Amniotic epithelial cell (primary cell): ENCODE measurements around the gene VOPP1.
"Not testable (repeated sequence)": the region's sequence is repeated elsewhere in the genome, so short reads cannot be mapped to it uniquely, and the experiment has no call there.

ENCODE experiments used
- DNase-seq: peaks from one replicate; pipeline ENCODE4 v3.0.0-alpha.2; 2010; ENCODE audit warnings: low read depth

VOPP1 gene, protein sequence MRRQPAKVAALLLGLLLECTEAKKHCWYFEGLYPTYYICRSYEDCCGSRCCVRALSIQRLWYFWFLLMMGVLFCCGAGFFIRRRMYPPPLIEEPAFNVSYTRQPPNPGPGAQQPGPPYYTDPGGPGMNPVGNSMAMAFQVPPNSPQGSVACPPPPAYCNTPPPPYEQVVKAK

DNA sequence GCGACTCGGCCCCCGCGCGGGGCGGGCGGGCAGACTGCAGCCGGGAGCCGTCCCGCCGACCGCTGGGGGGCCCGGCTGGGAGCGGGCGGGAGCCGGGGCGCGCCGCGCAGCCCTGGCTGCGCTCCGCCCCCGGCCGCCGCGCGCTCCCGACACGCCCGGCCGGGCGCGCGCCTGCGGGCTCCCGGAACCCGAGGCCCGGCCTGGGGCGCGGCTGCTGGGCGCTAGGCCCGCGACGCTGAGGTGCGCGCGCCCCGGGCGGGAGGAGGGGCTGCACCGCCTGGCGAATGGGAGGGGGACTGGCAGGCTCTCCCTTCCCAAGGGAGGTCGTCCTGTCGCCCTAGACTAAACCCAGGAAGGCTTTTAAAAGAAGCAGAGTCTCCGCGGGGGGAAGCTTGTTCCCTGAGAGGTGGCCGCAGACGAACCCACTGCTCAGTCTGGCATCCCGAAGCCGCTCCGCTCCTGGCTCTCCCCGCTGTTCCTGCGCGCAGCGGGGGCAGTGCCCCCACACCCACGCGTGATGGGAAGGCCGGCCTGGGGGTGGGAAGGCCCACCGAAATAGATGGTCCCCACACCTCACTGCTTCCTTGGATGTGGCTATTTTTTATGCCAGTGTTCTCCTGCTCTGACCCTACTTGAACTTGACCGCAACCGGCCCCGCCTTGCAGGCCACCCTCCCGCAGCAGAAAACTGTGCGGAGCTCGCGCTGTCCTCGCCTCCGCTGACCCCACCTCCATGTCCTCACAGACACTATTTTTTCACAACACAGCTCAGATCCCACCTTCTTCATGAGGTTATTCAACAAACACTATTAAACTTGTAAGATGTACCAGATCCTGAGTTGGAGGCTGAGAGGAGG lies at the start of gene VOPP1:
VOPP1 (minus strand) TSS at position 125 of the 856 bp plus-strand sequence. CDS start 178 bp downstream, outside the sequence.
- DNase-seq = peak; percentile 44

DNA sequence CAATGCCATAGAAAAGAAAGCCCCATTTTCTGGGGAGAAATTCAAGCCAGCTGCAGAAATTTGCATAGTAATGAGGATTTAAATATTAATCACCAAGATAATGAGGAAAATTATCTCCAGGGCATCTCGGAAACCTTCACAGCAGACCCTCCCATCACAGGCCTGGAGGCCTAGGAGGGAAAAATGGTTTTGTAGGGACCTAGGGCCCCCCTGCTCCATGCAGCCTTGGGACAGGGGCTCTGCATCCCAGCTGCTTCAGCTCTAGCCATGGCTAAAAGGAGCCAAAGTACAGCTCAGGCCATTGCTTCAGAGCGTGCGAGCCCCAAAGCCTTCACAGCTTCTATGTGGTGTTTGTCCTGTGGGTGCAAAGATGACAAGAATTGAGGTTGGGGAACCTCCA lies 46.6 kb upstream of the VOPP1 start:
- DNase-seq = no peak

DNA sequence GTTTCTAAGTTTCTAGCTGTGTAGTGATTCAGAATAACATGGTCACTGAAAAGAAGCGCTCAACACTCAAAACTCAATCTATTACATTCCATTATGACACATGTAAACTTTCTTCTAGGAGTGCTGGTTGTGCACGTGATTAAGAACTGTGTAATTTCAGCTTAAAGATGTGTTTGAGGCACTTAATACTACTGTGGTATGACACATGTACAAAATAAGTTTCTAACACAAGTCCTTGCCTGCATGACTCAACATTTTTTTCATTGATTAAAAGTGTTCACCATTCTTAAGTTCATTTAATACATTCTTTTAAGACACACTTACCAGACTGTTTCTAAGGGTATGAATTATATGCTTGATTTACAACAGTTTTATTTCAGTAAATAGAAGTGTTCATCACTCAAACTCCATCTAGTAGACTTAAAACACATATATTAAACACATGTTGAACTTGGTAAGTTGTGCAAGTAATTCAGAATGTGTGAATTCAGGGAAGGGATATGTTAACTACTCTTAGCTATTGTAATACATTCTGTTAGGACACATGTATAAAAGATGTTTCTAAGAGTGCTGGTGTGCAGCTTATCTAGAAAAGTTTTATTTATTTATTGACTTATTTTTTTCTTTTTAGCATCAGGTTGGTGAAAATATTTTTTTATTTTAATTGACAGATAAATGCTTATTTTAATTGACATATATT lies 42.2 kb upstream of the VOPP1 start:
- not testable (repeated sequence) for DNase-seq

DNA sequence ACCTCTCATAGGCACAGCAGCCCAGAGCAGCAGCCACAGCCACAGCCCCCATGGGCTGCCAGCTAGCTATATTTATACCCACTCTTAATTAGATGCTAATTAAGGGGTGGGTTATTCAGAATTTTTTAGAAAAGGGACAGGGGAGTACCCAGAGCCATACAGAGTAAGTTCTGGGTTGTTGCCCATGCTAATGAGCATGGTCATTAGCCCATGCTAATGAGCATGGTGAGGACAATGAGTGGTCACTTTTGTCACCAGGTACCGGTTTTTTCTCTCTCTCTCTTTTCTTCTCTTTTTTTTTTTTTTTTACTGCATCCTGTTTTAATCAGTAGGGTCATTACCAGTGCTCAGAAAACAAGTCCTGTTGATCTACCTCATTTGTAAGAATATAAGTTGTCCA lies 37.4 kb upstream of the VOPP1 start:
- DNase-seq = not testable (repeated sequence)

DNA sequence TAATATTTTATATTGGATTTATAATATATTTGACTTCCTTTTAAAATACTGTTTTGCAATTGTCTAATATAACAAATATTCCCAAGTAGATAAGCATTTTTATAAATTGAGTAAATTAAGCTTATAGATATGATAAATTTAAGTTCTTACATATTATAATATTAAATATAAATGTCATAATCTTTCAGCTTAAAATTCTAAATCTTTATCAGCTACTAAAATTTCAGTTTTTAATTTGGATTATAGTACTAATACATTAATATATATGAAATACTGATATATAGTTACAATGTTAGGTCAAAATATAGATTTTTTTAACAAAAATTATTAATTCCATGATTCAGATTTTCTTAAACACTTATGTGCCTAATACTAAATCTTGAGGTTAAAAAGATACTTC lies 33.4 kb upstream of the VOPP1 start:
- not testable (repeated sequence) for DNase-seq

DNA sequence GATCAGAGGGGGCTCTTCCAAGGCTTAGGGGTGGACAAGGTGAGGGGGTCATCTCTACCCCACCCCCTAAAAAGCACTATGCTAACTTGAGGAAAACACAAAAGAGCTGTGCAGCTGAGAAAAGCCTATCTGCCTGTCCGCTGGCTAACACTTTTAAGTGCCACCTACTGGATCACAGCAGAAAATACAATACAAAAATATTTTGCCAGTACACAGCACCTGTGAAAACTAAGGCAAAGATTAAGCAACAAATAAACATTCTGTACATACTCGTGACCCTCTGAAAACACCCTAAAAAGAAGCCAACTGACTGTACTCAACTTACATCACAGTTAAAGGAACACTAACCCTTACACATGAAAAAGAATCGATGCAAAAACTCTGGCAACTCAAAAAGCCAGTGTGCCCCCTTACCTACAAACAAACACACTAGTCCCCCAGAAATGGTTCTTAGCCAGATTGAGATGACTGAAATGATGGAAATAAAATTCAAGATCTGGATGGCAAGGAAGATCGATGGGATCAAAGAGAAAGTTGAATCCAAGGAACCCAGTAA lies 25.7 kb upstream of the VOPP1 start:
- peak; percentile 25 for DNase-seq

DNA sequence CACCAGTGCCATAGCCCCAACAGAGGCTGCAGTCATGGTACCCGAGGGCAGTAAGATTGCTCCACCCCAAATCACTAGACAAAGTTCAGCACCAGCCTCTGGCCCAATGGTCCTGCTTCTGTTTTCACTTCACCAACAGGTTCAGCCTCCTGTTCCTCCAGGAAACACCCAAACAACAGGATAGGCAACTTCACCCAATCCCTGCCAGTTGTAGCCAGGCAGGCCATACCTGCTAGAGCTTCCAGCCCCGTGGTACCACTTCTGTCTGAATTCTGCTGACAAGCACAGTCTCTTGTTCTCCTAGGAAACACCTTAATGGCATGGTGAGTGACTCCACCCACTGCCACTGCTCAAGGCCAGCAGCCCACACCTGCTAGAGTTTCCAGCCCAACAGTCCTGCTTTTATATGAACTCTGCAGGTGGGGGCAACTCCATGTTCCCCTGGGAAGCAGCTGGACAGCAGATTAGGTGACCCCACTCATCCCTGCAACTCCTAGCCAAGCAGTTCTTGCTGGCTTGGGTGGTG lies 25.0 kb upstream of the VOPP1 start:
- not testable (repeated sequence) for DNase-seq

DNA sequence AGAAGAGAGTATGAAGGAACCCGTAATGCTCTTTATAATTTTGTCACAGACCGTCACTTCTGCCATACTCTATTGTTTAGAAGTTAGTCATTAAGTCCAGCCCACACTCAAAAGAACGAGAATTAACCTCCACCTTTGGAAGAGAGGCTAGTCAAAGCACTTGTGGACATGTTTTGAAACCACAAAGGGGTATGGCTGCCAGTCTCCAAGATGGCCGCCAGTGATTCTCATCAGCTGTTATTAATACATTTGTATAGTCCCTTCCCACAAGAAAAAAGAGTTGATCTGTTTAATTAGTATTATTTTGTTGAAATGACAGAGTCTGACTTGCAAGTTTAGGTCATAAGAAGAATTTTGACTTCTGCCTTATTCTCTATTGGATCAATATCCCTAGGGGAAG lies 23.2 kb upstream of the VOPP1 start:
- DNase-seq = no peak

DNA sequence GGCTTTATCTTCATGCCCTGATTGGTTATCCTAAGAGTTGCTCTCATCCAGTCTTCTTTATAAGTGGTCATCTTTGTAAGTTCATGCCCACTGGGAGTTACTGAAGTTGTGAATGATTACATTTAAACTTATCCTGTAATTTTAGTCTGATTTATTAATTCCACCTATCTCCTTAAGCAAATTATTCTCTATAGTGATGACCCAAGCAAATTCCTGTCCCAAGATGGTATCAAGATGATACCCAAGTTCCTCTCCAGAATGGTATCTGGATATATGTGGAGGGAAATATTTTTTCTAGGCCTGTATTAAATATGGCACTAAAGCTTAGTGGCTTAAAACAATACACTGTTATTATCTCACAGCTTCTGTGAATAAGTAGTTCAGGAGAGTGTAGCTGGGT lies 22.6 kb upstream of the VOPP1 start:
- DNase-seq = no peak

DNA sequence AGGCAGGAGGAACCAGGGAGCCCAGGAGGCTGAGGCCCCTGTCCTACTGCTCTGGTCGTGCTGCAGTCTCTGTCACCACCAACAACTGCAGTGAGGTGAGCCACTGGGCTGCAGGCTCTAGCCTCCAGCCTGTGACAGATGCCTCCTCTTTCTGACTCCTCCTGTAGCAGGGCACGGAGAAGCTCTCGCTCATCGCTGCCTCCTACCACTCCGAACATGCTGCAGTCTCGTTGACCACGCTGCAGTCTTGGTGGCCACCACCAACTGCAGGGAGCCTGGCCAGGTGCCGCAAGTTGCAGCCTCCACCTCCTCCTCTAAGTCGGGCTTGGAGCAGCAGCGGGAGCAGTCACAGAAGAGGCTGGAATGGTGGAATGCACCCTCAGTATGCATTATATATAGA lies 22.1 kb upstream of the VOPP1 start:
- no peak for DNase-seq

DNA sequence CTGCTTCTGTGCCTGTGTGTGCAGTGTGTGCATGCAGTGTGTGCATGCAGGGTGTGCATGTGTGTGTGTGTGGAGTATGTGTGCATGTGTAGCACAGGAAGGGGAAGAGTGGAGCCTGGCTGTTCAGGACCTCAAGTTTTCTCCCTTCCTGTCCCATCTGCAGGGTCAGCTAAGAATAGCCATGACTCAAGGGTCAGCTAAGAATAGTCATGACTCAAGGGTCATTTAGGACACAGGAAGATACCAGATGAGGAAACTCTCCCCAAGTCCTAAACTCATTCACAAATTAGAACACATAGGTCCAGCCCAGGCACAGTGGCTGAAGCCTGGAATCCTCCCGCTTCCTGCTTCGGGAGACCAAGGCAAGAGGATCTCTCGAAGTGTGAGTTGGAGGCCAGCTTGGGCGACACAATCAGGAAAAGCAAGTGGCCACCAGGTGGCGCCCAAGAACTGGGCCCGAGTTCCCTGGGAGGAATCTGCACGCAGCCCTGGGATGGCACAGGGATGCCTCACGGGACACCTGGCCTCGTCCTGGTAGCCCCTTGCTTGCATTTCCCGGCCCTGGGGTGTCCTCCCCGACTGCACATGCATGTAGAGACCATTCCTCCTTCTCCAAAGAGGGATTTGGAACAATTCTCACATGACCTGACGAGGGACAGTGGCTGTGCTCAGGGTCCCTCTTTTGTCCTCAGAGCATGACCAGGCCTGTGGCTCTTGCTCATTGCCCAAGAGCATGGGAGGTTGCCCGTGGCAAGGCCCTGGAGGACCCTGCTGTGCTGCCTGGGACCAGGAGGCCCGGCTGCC lies 21.4 kb upstream of the VOPP1 start:
- peak; percentile 20 for DNase-seq

DNA sequence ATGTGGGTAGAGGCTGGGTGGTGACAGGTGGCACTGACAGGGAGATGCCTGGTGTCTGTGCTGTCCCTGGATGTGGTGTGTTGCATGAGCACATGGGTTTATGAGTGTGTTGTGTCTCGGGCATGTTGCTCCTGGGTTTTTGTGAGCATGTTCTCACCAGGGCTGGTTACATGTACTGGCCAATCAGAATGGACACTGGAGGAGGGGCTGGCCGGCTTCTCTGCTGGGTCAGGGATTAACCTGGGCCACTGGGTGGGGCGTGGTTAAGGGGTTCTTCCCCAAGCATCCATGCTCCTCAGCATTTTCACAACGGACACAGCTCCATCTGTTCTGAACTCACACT lies 20.8 kb upstream of the VOPP1 start:
- no peak for DNase-seq

DNA sequence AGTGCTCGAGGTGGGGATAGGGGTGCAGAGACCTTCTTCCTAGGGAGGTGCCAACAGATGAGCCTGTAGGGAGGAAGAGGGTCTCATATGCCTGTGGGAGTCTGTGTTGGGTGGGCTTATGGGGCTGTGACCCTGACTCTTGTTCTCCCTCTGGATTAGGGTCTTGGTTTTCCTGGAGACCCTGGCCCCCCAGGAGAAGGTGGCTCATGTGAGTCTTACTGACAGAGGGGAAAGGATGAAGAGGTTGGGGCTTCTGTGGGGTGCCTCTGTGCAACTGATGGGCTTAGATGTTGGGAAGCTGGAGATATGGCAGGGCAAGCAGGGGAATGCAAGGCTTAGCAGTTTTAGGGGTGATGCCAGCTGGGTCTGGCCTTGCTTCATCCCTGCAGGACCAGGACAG lies 20.2 kb upstream of the VOPP1 start:
- no peak for DNase-seq

DNA sequence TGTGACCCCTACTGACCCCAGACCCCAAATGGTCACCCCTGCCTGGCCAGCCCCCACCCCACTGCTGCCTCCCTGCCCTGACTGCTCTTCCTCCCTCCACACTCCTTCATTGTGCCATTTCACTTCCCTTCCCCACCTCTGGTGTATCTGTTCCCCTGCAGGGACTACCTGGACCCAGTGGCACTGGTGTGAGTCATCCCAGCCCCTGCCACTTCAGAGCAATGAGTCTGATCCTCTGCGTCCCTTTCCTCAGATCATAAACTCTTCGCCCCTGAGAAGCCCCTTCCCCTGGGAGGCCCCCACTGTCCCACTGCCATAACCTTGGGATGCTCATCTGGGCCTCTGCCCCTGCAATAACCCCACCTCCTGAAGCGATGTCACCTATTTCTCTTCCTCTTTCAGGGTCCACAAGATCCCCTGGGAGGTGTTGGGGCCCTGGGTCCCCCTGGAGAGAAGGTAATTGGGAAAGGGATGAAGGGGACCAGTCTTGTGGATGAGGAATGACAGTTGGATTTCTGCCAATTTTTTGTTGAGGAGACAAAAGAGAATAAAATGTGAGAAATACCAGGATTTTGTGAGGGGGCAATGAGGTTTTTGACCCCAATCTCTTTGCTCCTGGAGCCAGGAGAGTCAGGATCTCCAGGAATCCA lies 19.1 kb upstream of the VOPP1 start:
- DNase-seq = no peak

DNA sequence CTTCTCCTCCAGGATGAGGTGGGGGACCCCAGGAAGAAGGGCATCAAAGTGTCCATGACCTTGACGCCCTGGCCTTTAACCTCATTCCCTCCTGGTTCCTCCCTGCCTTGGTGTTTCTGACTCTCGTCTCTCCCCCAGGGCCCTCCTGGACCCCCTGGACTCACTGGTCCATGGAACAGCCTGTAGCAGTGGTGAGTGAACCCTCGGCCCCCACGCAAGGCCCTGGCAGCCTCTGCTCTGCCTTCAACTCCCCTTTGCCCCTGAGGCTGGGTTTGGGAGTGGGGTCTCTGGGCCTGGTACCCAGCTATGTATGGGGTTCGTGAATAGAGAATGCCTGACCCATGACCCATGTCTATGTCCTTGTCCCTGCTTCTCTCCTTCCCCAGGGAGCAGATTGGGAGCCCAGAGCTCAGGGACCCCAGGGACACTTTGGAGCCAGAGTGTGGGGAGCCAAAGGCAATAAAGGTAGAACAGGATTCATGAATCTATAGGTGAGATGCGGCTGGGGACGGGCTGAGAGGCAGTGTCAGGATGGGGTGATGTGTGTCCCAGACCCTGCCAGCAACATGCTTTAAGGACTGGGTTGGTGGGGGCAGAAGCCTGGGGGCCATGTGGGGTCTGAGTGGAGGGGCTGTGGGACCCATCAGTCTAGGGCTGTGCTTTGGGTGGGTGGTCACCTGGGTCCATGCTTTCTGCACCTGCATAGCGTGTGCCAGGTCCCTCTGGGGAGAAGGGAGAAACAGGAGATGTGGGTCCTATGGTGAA lies 18.4 kb upstream of the VOPP1 start:
- DNase-seq = no peak

DNA sequence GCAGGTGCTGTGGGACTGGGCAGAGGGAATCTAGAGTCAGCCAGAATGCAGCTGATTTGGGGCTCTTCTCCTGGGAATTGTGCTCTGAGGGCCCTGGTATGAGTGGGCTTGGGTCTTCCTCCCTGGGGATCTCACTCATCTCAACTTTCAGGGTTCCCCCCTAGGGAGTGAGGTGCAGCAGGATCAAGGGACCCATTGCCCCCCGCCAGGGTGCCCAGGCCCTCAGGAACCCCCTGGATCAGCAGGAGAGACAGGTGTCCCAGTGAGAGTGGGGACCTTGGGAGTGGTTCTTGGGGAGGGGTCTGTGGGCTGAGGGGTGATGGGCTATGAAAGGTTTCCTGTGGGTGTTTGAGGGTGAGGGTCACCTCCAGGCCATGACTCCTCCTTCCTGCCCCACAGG lies 17.6 kb upstream of the VOPP1 start:
- DNase-seq = no peak

DNA sequence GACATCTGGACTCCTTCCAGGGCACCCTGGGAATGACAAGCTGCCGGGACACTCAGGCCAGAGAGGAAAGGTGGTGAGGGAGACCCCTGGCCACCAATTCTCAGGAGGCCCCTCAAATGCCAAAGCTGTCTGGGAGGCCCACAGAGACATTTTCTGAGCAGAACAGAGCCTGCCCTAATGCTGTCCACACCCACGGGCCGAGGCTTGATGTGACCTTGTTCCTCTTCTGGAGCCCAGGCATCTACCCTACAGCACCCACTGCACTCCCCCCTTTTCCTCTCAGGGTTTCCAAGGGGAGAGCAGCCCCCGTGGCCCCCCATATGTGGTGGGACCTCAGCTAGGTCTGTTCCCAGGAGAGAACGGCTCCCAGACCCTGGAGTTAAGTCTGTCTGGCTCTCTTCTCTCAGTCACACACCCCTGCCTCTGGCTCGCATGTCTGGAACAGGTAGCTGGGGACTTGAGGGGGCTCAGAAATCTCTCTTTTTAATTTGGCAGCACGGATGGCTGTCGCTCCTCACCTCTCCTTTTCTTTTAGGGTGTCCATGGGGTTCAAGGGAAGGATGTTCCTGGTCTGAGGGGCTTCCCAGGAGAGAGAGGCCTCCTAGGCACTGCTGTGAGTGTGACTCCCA lies 16.8 kb upstream of the VOPP1 start:
- no peak for DNase-seq

DNA sequence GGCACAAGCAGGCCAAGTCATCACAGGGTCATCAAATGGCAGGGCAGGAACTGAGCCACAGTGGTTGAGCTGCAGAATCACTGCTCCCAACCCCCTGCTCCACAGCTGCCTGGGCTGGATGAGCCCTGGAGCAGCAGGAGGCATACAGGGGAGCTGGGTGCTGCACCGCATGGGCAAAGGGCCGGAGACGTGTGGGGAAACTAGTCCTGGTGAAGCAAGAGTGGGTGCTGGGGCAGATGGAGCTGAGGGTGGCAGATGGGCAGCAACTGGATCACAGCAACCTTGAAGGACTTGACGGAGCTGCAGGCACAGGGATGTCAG lies 16.0 kb upstream of the VOPP1 start:
- DNase-seq = no peak

DNA sequence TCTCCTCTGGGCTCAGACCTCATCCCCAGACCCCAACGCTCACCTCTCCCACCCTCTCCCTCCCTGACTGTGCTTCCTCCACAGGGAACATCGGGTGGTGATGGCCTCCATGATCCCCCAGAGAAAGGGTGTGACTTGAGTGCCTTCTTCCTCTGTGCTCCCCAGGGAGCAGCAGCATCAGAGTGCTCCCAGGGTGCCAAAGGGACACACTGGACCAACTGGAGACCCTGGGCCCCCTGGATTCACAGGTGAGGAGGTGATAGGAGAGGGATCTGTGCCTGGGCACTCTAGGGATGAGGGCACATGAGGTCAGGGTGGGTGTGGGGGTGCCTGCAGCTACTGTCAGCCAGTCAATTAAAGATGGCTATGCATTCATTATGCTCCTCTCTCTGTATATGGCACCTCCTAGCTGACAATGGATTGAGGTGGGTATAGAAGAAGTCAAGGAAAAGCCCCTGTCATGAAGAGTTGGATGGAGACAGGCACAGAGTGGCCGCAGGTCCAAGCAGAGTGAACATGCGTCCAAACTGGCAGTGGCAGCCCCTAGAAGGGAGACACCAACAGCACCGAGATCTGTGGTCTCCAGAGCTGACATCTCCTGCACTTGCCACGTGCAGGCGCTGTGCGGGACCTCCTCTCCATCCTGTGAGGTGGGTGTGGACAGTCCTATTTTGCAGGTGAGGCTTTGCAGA lies 15.5 kb upstream of the VOPP1 start:
- DNase-seq = no peak

DNA sequence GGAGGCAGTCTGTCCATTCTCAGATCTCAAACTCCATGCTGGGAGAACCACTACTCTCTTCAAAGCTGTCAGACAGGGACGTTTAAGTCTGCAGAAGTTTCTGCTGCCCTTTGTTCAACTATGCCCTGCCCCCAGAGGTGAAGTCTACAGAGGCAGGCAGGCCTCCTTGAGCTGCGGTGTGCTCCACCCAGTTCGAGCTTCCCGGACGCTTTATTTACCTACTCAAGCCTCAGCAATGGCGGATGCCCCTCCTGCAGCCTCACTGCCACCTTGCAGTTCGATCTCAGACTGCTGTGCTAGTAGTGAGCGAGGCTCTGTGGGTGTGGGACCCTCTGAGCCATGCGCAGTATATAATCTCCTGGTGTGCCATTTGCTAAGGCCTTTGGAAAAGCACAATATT lies 10.4 kb upstream of the VOPP1 start:
- DNase-seq = not testable (repeated sequence)
